HCEC 1CT (cell line): Measurements from ENCODE around the gene FAM180B.

ENCODE experiments used
- DNase-seq: peaks from one replicate; pipeline ENCODE4 v3.0.0-alpha.2; 2017

The FAM180B gene

DNA sequence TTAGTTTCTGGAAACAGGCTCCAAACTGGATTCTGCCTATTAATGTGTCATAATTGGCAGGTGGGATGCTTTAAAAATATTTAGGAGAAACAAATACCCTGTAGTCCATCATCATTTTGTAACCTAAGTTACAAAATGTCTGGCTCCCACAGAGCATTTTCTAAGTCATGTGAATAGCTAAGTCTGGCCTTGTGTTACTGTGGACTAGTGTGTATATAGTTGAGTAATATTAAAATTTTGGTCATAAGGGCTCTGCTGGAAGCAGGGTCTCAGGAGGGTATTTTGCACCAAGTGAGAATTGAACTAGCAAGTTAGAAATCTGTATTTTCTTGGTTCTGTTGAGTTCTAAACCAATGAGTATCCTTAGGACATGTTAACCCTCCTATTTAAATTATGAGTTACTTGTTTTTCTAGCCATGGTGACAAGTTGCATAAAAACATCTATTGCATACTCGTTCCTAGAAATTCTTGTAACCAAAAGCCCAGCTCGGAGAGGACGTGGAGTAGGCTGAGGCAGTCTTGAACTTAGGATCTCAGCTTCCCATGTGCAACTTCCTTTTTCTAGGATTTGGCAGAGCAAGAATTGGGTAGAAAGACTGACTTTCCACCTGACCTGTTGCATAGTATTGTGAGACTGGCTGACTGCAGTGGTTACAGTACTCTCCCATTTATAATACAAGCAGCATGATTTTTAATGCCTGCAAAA lies 15.7 kb upstream of the FAM180B start:
- DNase-seq, result no peak

DNA sequence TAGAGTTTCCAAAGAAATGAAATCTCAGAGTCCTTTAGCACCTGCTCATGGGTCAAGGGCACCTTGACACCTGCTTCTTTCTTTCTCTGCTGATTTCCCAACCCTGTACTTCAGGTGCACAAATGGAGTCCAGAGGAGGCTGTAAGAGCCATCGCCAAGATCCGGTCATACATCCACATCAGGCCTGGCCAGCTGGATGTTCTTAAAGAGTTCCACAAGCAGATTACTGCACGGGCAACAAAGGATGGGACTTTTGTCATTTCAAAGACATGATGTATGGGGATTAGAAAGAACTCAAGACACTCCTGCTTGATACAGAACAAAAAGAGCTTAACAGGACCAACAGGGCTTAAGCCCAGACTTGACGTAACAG lies 15.1 kb upstream of the FAM180B start:
- DNase-seq, result no peak

- DNase-seq, result peak; percentile 48
Measured at GRCh38 chr11:47571895-47572294, 14.6 kb upstream of the FAM180B start.

DNA sequence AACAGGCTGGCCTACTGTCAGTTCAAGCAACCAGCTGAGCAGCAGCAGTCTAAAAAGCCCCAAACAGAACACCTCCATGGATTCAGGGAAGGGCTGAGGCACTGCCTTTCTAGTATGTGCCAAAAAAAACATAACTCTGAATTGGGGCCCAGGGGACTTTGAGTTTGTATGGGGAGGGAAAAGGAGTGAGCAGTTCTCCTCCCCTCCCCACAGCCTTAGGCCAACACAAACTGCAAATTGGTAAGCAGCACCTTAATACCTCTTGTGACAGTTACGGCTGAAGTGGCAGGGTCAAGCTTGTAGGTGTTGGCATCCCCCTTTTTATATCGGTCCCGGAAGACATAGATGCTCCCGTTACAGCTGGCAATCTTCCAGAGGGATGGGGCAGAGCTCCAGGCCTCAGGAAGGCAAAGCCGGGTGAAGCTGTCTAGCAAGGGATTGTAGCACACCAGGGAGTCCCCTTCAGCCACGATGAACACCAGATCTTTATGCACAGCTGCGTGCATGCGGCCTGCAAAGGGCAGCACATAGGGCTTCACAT lies 13.7 kb upstream of the FAM180B start:
- no peak for DNase-seq

DNA sequence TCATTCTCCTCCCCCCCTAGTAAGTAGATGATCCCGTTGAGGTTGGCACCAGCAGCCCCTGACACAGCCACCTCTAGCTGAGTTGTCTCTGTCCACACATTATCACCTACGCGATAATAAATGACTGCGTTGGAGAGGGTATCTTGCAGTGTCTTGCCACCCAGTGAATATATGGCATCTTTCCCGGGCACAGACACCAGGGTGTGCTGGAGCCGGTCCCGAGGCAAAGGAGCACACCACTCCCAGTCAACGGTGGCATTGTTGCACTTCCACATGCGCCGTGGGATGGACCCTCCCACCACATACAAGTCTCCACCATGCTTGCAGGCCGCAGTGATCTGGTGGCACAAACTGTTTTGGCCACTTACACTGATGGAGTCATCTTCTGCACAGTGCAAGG lies 13.2 kb upstream of the FAM180B start:
- DNase-seq, result no peak

DNA sequence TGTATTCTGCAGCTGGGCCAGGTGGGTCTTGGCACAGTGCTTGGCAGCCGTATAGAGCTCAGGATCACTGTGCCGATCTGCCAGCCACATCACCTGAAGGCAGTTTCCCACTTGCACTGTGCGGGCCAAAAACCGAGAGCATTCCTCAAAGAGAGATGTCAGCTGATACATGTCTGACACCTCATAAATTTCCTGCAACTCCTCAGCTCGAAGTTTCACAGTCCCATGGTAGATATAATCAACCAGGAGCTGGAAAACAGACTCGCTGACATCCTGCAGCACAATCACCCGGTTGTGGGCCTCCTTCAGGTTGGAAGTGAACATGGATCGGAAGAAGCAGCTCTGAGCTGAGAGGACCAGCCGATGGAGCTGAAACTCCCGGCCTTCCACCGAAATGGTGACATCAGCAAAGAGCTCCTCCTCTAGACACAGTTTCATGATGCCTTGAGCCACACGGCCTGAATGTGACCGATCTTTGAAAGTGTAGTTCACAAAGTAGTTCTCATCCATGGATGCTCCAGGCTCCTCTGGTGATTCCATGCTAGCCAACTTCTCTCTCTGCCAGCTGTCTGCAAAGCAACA lies 8.9 kb upstream of the FAM180B start:
- DNase-seq, result no peak

GRCh38 chr11:47578524-47579494 lies 7.7 kb upstream of the FAM180B start, which contains the start of the genes KBTBD4 and NDUFS3:
KBTBD4 (minus strand) TSS chr11:47578970; CDS start chr11:47578951, 19 bp downstream.
NDUFS3 (plus strand) TSS chr11:47579074; CDS start chr11:47579092, 18 bp downstream.
- DNase-seq, result peak; percentile 83

DNA sequence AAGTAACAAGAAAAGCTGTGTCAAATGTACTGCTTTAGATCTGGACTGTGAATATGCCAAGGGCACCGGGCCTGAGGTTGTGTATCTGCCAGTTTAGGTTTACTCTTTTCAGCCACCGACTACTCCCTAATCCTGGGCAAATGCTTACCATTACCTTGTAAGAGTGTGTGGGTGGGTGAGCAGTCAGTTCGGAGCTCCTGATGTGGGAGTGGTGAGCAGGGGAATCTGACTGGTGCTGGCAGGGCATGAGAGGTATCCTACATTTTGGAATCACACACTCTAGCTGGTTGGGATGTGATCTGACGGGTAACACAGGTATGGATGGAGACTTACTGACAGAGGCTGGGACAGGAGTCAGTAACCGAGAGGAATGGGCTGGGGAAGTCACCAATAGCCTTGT lies 2.6 kb upstream of the FAM180B start:
- DNase-seq, result no peak

DNA sequence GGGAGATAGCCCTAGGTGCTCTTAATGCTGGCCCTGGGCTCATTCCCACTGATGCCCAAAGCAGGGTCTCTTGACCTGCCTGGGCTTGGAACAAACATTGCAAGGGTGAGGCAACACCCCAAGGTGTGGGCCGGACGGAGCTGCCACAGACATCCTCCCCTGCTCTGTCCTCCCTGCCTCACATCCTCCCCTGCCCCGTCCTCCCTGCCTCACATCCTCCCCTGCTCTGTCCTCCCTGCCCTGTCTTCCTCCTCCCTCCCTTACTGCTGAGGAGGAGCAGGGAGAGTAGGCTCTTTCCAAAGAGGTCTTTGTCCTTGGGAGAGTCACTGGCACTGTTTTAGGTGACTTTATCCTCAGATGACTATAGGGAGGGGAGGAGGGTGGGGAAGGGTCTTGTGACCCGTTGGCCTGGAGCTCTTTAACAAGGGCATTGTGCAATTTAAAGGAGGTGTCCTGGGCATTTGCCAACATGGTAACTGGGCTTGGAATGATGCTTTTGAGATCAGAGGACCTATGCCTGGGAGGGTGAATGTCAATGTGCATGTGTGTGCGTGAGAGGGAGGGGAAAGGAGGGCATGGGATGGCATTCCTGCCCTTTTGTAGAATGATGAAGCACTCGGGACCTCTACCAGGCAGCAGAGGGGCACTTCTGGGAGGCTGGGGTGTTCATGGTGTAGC lies 700 bp downstream of the FAM180B start:
- DNase-seq, result no peak

DNA sequence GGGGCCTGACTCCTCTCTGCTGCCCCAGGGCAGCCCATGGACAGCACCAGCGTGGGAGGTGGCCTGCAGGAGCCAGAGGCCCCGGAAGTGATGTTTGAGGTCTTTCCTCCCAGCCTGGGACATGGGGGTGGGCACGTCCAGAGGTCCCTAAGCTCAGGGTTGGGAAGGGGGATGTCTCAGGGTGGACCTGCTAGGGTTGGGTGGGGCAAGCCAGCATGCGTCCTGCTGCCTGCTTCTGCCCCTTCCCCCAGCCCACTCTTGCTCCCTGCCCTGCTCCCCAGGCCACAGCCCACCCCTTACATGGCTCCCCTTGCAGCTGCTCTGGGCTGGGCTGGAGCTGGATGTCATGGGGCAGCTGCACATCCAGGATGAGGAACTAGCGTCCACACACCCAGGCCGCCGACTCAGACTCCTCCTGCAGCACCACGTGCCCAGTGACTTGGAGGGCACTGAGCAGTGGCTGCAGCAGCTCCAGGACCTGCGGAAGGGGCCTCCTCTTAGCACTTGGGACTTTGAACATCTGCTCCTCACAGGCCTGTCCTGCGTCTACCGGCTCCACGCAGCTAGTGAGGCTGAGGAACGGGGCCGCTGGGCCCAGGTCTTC lies 1.3 kb downstream of the FAM180B start:
- no peak for DNase-seq

- no peak for DNase-seq
Measured at GRCh38 chr11:47589118-47589517, 2.6 kb downstream of the FAM180B start.

DNA sequence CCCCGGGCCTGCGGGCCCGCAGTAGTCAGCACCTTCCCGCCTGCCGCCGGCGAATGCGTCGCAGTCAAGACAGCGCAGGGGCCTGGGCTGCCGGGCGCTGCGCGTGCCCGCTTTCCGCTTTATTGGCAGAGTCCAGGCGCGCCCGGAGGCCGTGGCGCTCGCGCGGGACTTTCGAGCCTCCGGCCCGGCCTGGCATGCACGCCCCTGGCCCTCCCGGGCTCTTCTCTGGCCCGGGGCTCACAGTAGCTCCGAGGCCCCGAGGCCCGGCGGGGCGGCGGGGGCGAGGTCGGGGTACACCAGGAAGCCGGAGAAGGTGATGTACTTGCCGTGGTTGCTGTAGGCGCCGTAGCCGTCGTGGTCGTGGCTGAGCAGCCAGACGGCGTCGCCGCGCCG lies 3.1 kb downstream of the FAM180B start:
- no peak for DNase-seq

GRCh38 chr11:47589977-47590861 lies 3.7 kb downstream of the FAM180B start:
- DNase-seq, result no peak

DNA sequence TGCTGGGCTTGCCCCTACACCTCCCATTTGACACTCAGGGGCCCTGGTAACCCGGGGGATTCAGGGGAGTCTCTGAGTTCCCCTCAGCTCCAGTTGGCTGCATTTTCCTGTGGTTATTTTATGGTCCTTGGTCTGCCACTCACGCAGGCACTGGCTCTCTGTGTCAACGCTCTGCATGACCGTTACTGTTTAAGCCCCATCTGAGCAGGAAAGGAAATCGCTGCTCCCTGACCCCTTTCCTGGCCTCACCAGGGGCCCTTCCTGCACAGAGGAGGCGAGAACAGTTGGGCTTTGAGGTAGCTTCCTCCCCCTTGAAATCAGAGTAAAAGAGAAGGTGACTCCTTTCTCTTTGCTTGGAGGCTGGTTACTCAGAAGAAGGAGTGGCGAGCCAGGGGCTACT lies 5.3 kb downstream of the FAM180B start:
- no peak for DNase-seq

- DNase-seq, result no peak
Measured at GRCh38 chr11:47592251-47592650, 5.8 kb downstream of the FAM180B start.

DNA sequence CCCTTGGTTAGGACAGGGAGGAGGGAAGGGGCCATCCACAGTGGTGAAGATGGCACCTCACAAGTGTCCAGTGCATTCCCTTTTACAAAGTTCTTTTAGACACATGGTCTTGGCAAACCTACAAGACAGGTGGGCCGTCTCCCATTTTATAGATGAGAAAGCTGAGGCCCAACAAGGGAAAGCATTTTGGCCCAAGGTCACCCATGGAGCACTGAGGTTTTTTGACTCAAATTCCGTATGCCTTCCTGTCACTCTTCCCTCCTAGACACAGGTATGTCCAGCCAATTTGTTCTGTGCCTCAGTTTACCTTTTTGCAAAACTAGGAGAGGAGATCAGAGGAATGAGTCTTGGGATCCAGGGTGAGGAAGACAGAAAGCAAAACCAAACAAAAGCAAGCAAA lies 6.5 kb downstream of the FAM180B start:
- DNase-seq, result no peak

GRCh38 chr11:47593492-47593933 lies 7.0 kb downstream of the FAM180B start:
- DNase-seq, result no peak

- DNase-seq, result no peak
Measured at GRCh38 chr11:47593934-47594855, 7.7 kb downstream of the FAM180B start, which contains the start of gene C1QTNF4. C1QTNF4 (minus strand) TSS chr11:47594411; CDS start chr11:47590810, 3,601 bp downstream.

DNA sequence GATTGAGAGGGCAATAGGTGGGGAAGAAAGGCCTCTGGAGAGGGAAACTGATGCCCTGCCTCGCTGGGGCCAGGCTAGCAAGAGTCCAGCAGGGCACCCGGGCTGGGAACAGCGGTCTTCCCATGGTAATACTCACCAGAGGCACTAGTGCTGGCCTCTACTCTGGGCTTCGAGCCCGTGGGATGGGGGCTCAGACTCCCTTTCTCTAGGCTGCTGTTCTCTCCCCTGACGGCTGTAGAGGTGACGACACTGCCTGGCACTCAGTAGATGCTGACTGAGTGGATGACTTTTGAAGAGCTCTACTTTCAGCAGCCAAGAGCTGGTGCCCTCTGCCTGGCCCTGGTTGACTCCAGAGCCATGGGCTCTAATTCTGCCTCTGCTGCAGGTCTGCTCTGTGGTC lies 8.6 kb downstream of the FAM180B start:
- DNase-seq, result no peak

- no peak for DNase-seq
Measured at GRCh38 chr11:47595967-47596366, 9.5 kb downstream of the FAM180B start.
